Measurements from ENCODE around the gene CCDC171. TPM values are rescaled to one million over a fixed set of nuclear protein-coding genes. Genes with fewer than 3 reads are reported as not detected.

CCDC171 gene
- total and polyA plus RNA-seq, 5 experiments from 2014 or later: 0.39 to 3.2 (median 0.80) TPM

DNA sequence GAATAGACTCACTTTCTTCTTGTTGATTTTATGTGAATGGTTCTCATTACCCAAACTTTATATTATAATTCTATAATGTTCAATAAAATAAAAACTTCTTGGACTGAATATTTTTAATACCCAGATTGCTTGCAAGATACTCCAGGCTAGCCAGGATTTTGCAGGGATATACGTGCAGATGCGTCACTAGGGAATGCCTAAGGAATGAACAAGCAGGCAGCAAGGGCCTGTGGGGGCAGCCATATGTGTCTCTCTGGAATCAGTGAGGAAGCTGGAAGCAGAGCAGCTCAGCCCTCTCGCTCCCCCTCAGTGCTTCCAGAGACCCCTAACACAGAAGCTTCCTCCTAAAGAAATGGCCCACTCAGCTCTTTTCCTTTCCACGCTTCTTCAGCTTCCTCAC, 457.4 kb downstream of the CCDC171 start:
- POLR2A ChIA-PET: no interaction called here
- ATAC-seq (no peak), DNase-seq (no peak)
- Mint-ChIP-seq H3K27me3 (peaks cover 0 to 4% (median 0%) of the 10 kb centered on the region in 5 donors), H3K4me1 (no peaks in the 10 kb centered on the region), H3K27ac (no peak overlapping the region), H3K36me3 (peaks cover 0 to 7% (median 2%) of the 10 kb centered on the region in 3 donors), H3K4me3 (no peak overlapping the region), H3K9me3 (peaks cover 0 to 16% (median 4%) of the 10 kb centered on the region in 9 donors)

DNA sequence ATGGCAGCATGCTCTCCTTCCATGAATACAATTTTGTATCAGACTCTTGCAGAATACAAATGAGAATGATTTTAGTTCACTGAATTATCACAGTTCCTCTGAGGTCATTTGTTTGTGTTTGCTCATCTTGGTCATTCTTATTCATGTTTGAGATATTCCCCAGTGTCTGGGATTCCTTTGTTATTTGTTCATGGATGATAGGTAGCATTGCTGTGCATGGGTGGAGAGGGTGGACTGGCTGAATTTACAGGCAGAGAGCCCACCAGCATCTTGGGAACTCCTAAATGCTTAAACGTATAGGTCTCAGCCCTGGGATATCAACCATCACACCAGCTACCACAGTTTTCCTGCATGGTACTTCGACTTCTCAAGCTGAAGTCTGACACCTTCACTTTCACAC, 459.8 kb downstream of the CCDC171 start:
- no peak for DNase-seq
- peaks cover 0 to 4% (median 0%) of the 10 kb centered on the region in 5 donors for H3K27me3 Mint-ChIP-seq

GRCh38 chr9:16013366-16013765, 460.5 kb downstream of the CCDC171 start:
- no peak overlapping the region for H3K4me3 Mint-ChIP-seq
- no peaks in the 10 kb centered on the region for H3K4me1 Mint-ChIP-seq
- ATAC-seq (no peak), DNase-seq (no peak)
- H3K9me3 Mint-ChIP-seq: peaks cover 5 to 21% (median 12%) of the 10 kb centered on the region in 9 donors
- POLR2A ChIA-PET: no interaction called here
- peaks cover 0 to 20% (median 0%) of the 10 kb centered on the region in 3 donors for H3K36me3 Mint-ChIP-seq
- H3K27me3 Mint-ChIP-seq: peaks cover 0 to 3% (median 0%) of the 10 kb centered on the region in 5 donors
- H3K27ac Mint-ChIP-seq: no peak overlapping the region

More for the DNA sequence above, 459.8 kb downstream of the CCDC171 start:
- Mint-ChIP-seq H3K27ac (no peak overlapping the region), H3K9me3 (peaks cover 4 to 23% (median 10%) of the 10 kb centered on the region in 9 donors), H3K36me3 (peaks cover 0 to 18% (median under 1%) of the 10 kb centered on the region in 3 donors), H3K4me1 (no peaks in the 10 kb centered on the region), H3K4me3 (no peak overlapping the region)
- POLR2A ChIA-PET: no interaction called here
- ATAC-seq: no peak

DNA sequence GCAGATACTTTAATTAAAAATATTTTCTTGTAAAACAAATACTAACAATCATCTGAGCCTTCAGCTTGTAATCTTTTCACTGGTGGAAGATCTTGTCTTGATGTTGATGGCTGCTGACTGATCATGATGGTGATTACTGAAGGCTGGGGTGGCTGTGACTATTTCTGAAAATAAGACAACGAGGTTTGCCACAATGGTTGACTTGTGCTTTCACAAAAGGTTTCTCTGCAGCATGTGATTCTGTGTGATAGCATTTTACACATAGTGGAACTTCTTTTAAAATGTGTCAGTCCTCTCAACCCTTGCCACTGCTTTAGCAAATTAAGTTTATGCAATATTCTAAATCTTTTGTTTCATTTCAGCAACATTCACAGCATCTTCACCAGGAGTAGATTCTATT, 461.0 kb downstream of the CCDC171 start:
- Mint-ChIP-seq H3K36me3 (peaks cover 0 to 21% (median 1%) of the 10 kb centered on the region in 3 donors), H3K4me1 (no peaks in the 10 kb centered on the region), H3K4me3 (no peak overlapping the region), H3K27ac (no peak overlapping the region), H3K27me3 (no peaks in the 10 kb centered on the region), H3K9me3 (peaks cover 5 to 23% (median 12%) of the 10 kb centered on the region in 9 donors)
- ATAC-seq (no peak), DNase-seq (no peak)
- POLR2A ChIA-PET: no interaction called here

- Mint-ChIP-seq H3K27ac (no peak overlapping the region), H3K4me1 (no peaks in the 10 kb centered on the region), H3K9me3 (peaks cover 0 to 23% (median 14%) of the 10 kb centered on the region in 9 donors), H3K27me3 (peaks cover 0 to 2% (median 0%) of the 10 kb centered on the region in 5 donors), H3K4me3 (no peak overlapping the region), H3K36me3 (peaks cover 0 to 16% (median 6%) of the 10 kb centered on the region in 3 donors)
- DNase-seq: no peak
- ATAC-seq: no peak
- POLR2A ChIA-PET: no interaction called here
Observed at GRCh38 chr9:16022228-16022627, 469.4 kb downstream of the CCDC171 start.

GRCh38 chr9:16023446-16023845, 470.6 kb downstream of the CCDC171 start:
- H3K36me3 Mint-ChIP-seq: peaks cover 0 to 10% (median 6%) of the 10 kb centered on the region in 3 donors
- no peak overlapping the region for H3K4me3 Mint-ChIP-seq
- no peak overlapping the region for H3K27ac Mint-ChIP-seq
- ATAC-seq: no peak
- no peak for DNase-seq
- H3K4me1 Mint-ChIP-seq: no peaks in the 10 kb centered on the region
- peaks cover 0 to 2% (median 0%) of the 10 kb centered on the region in 5 donors for H3K27me3 Mint-ChIP-seq
- H3K9me3 Mint-ChIP-seq: peaks cover 0 to 14% (median 10%) of the 10 kb centered on the region in 9 donors
- POLR2A ChIA-PET: no interaction called here

Other genes with a start within 250 kb of the CCDC171 start
- 10 to 100 TPM; 43.9 to 44.8 TPM for gene TTC39B, start 245.8 kb upstream of the CCDC171 start, total RNA-seq
- gene TTC39B, start 245.8 kb upstream of the CCDC171 start, polyA plus RNA-seq: 10 to 100 TPM in 2 of 3 donors, 1 to 10 TPM in 1; 4.5 to 13.0 (median 10.1) TPM
- gene SNAPC3, start 130.2 kb upstream of the CCDC171 start, total RNA-seq: 10 to 100 TPM; 27.3 to 27.6 TPM
- gene SNAPC3, start 130.2 kb upstream of the CCDC171 start, polyA plus RNA-seq: 10 to 100 TPM in 2 of 3 donors, 1 to 10 TPM in 1; 8.6 to 12.1 (median 11.5) TPM
- gene PSIP1, start 42.1 kb upstream of the CCDC171 start, total RNA-seq: 100 to 1,000 TPM; 179 to 184 TPM
- 100 to 1,000 TPM; 113 to 163 (median 143) TPM for gene PSIP1, start 42.1 kb upstream of the CCDC171 start, polyA plus RNA-seq

Measured in naive thymus-derived CD8-positive, alpha-beta T cell (primary cell).